ENCODE data around the gene TAGLN3. TPM values are rescaled to one million over a fixed set of nuclear protein-coding genes. Genes with fewer than 3 reads are reported as not detected.

Gene TAGLN3
- total RNA-seq: 1 to 10 TPM in 1 of 4 donors, under 1 TPM in 2, not detected in 1; 0.64 to 1.5 (median 0.68) TPM

- Histone ChIP-seq H3K36me3 (no peaks in the 10 kb centered on the region), H3K27ac (no peak within 1 kb of the TSS), H3K4me1 (peaks cover 0 to 13% (median 9%) of the 10 kb centered on the region in 4 donors), H3K27me3 (peaks cover 23% of the 10 kb centered on the region), H3K4me3 (peak within 1 kb of the TSS in 3 of 4 donors; percentile 21 to 43 (median 28)), H3K9me3 (no peaks in the 10 kb centered on the region)
- TF ChIP-seq POLR2AphosphoS5 (IDR thresholded peaks at IDR 0.05) (no peak), POLR2A (IDR thresholded peaks at IDR 0.05) (no peak), EP300 (IDR thresholded peaks at IDR 0.05; ENCODE audit: low read depth) (no peak), CTCF (IDR thresholded peaks at IDR 0.05) (no peak)
- 12% methylated on average over 28 of the region's 30 CpGs; no CpG with 5 or more reads in 1 of the 2 donors for WGBS, 2 donors (ENCODE audit: low coverage in 1 of 2)
- in situ Hi-C loops (cut with MboI; ENCODE audit: low pct_ligation_motif_present in 1 of 4, low pct_unique_long_range_greater_than_20kb in 1 of 4, low sequenced_read_pairs in 3 of 4): no loop called here
- DNase-seq: peak; percentile 26
- intact Hi-C loops (cut with DNase I; ENCODE audit: low total_unique reads): loop anchor here (2.0 kb wide), 1 partner anchor 54 kb away; no protein-coding TSS in a partner anchor
These were observed at the start of gene TAGLN3 for GRCh38 chr3:111998636-111999483. Gene TAGLN3, plus strand, starts transcription at chr3:111998922. Its CDS starts 501 bp downstream, at chr3:111999423.

- no peaks in the 10 kb centered on the region for H3K27me3 ChIP-seq
- H3K4me1 ChIP-seq: peaks cover 0 to 11% (median 0%) of the 10 kb centered on the region in 4 donors
- DNase-seq: no peak
- H3K4me3 ChIP-seq: no peak overlapping the region
- intact Hi-C loops (cut with DNase I; ENCODE audit: low total_unique reads) (no loop called here), in situ Hi-C loops (cut with MboI; ENCODE audit: low pct_ligation_motif_present in 1 of 4, low pct_unique_long_range_greater_than_20kb in 1 of 4, low sequenced_read_pairs in 3 of 4) (no loop called here)
- no peaks in the 10 kb centered on the region for H3K36me3 ChIP-seq
- H3K27ac ChIP-seq: no peak overlapping the region
- WGBS, 2 donors (ENCODE audit: low coverage in 1 of 2): 84 to 97% methylated on average over 3 of the region's 3 CpGs
- TF ChIP-seq POLR2AphosphoS5 (IDR thresholded peaks at IDR 0.05) (no peak), EP300 (IDR thresholded peaks at IDR 0.05; ENCODE audit: low read depth) (no peak), POLR2A (IDR thresholded peaks at IDR 0.05) (no peak), CTCF (IDR thresholded peaks at IDR 0.05) (no peak)
- H3K9me3 ChIP-seq: no peaks in the 10 kb centered on the region
These were observed 49.0 kb upstream of the TAGLN3 start for GRCh38 chr3:111949712-111950111.

GRCh38 chr3:111951032-111951431, 47.7 kb upstream of the TAGLN3 start:
- Histone ChIP-seq H3K4me1 (peaks cover 0 to 11% (median 0%) of the 10 kb centered on the region in 4 donors), H3K4me3 (no peak overlapping the region), H3K36me3 (no peaks in the 10 kb centered on the region), H3K9me3 (no peaks in the 10 kb centered on the region), H3K27me3 (no peaks in the 10 kb centered on the region), H3K27ac (no peak overlapping the region)
- TF ChIP-seq CTCF (IDR thresholded peaks at IDR 0.05): no peak
- TF ChIP-seq POLR2A (IDR thresholded peaks at IDR 0.05): no peak
- TF ChIP-seq EP300 (IDR thresholded peaks at IDR 0.05; ENCODE audit: low read depth): no peak
- TF ChIP-seq POLR2AphosphoS5 (IDR thresholded peaks at IDR 0.05): no peak
- no peak for DNase-seq
- WGBS, 2 donors (ENCODE audit: low coverage in 1 of 2): 90 to 100% methylated on average over 2 of the region's 2 CpGs
- intact Hi-C loops (cut with DNase I; ENCODE audit: low total_unique reads) (no loop called here), in situ Hi-C loops (cut with MboI; ENCODE audit: low pct_ligation_motif_present in 1 of 4, low pct_unique_long_range_greater_than_20kb in 1 of 4, low sequenced_read_pairs in 3 of 4) (no loop called here)

- TF ChIP-seq EP300 (IDR thresholded peaks at IDR 0.05; ENCODE audit: low read depth): no peak
- TF ChIP-seq CTCF (IDR thresholded peaks at IDR 0.05): no peak
- no peak for TF ChIP-seq POLR2AphosphoS5 (IDR thresholded peaks at IDR 0.05)
- TF ChIP-seq POLR2A (IDR thresholded peaks at IDR 0.05): no peak
- H3K9me3 ChIP-seq: no peaks in the 10 kb centered on the region
- in situ Hi-C loops (cut with MboI; ENCODE audit: low pct_ligation_motif_present in 1 of 4, low pct_unique_long_range_greater_than_20kb in 1 of 4, low sequenced_read_pairs in 3 of 4): no loop called here
- no peak overlapping the region for H3K27ac ChIP-seq
- no peak for DNase-seq
- intact Hi-C loops (cut with DNase I; ENCODE audit: low total_unique reads): no loop called here
- no peak overlapping the region for H3K4me3 ChIP-seq
- peaks cover 0 to 7% (median 0%) of the 10 kb centered on the region in 4 donors for H3K4me1 ChIP-seq
- no peaks in the 10 kb centered on the region for H3K36me3 ChIP-seq
- H3K27me3 ChIP-seq: no peaks in the 10 kb centered on the region
- WGBS, 2 donors (ENCODE audit: low coverage in 1 of 2): 88 to 95% methylated on average over 5 of the region's 5 CpGs
These were observed 46.6 kb upstream of the TAGLN3 start for GRCh38 chr3:111952086-111952485.
